Mesenteric fat pad (tissue), 1 donor: ENCODE data around the gene MAN1B1. TPM values are rescaled to one million over a fixed set of nuclear protein-coding genes. Genes with fewer than 3 reads are reported as not detected.
A peak's percentile ranks its signal among the peaks of the same experiment; 100 is the strongest.

Experiments used
- DNase-seq: peaks from one replicate; pipeline ENCODE4 v3.0.0-alpha.2; 2020; ENCODE audit warnings: low spot score
- total RNA-seq: library from RNA; stranded (reverse); fragmentation: NEBNext Ultra II Directional; extraction: Animal tissue kit (Norgen Biotek cat#: 25700); gene quantifications from one replicate; pipeline ENCODE4 v1.2.1, GENCODE V29; 2021
- donor health status: DM: yes; HTN: yes; CAD: no.

Gene MAN1B1
- total RNA-seq, 1 donor from 2014 or later, result 33.0 TPM

DNA sequence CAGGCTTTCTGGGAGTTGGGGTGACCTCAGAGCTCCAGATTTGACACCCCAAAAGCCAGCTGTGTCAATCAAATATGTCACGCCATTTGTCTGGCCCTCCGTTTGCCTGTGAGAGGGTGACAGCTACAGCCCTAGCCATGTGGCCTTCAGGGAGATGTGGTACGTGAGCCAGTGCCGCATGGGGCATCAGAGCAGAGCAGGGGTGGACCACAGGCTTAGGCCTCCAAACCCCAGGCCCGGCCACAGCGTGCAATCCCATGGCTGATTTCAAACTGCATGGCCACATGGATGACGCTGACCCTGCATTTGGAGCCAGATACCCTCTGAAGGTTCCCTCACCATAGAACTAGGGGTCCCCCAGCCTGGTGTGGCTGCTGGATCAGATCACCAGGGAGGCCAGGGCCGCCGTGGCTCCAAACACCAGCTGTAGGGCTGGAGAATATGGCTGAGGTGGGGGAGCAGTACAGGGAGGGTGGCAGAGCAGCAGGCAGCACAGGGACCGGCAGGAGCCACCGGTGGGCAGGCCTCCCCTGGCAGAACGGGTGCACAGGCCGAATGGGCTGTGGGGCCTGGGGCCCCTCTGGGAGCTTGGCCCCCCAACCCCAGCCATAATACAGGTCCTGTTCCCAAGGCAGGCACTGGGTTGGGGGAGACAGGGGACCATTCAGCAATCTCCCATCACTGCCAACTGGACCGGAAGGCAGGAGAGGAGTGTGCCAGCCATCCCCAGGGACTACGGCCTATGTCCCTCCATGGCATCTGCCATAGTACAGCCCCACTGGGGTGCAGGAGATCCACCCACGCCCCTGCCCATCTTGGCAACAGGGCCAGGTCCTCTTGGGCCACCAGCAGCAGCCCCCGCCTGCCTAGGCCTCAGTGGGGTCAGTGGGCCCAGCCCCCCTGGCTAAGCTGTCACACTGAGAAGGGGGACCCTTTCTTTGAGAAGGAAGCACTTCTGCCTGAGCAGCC is 18.0 kb upstream of the MAN1B1 start:
- no peak for DNase-seq

- DNase-seq, result no peak
Measured at GRCh38 chr9:137069508-137070091, 17.2 kb upstream of the MAN1B1 start.

DNA sequence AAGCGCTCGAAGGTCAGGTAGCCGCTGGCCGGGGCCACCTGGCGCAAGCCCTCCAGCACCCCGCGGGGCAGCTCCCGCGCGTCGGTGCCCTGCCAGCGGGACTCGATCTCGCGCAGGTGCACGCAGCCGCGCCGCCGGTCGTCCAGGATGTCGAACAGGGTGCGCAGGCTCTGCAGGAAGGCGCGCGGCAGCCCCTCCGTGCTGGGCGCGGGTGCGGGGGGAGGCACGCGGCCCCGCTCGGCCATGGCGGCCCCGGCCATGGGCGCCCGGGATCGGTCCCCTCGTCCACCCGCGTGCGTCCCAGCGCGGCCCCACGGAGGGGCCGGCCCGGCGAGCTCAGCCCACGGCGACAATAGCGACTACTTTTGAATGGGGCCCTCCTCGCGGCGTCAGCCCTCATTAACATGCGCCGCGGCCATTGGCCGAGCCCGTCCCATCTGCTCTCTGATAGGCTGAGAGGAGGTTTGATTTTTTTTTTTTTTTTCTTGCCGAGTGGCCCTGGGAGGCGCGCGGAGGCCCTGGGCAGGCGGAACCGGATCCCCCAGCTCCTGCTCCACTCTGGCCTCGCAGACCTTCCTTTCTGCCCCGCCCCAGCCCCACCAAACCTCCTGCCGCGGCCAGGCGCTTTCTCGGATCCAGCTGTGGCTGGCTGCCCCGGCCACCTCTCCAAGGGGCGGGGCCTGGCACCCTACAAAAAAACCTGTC is 16.4 kb upstream of the MAN1B1 start, which contains the start of gene SAPCD2:
Gene SAPCD2, minus strand, starts transcription at position 357 of the 705 bp plus-strand sequence. Its CDS starts 97 bp downstream, at position 260.
- DNase-seq, result peak; percentile 95

GRCh38 chr9:137070906-137071275 is 15.9 kb upstream of the MAN1B1 start:
- no peak for DNase-seq

DNA sequence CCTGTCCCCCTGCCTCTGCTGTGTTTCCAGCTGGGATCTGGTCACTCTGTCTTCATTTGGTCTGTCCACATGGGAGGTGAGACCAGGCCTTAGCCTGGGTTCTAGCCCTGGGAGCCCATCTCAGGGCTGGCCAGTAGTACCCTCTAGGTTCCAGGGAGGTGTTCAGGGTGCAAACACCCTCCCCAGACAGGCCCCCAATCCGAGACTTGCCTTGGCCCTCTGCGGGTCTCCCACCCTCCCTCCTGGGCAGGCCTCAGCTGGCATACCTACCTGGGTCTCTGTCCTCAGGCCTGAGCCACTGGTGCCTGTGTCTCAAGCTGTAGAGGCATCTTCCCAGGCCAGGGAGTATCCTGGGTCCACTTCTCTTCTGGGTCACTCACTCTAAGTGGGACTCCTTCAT is 15.5 kb upstream of the MAN1B1 start:
- DNase-seq, result no peak

GRCh38 chr9:137073992-137074399 is 12.8 kb upstream of the MAN1B1 start:
- no peak for DNase-seq

- DNase-seq, result no peak
Measured at GRCh38 chr9:137074657-137075274, 12.0 kb upstream of the MAN1B1 start.

GRCh38 chr9:137075275-137075775 is 11.5 kb upstream of the MAN1B1 start:
- no peak for DNase-seq

GRCh38 chr9:137076636-137077009 is 10.2 kb upstream of the MAN1B1 start:
- no peak for DNase-seq

- peak; percentile 91 for DNase-seq
Measured at GRCh38 chr9:137077010-137077747, 9.6 kb upstream of the MAN1B1 start, which contains the start of gene UAP1L1. UAP1L1 (plus strand) TSS chr9:137077517; CDS start chr9:137077533, 16 bp downstream.

GRCh38 chr9:137077758-137078693 is 8.8 kb upstream of the MAN1B1 start:
- peak; percentile 89 for DNase-seq

GRCh38 chr9:137078701-137079400 is 7.9 kb upstream of the MAN1B1 start:
- DNase-seq, result no peak

GRCh38 chr9:137079401-137079787 is 7.4 kb upstream of the MAN1B1 start:
- no peak for DNase-seq

GRCh38 chr9:137080260-137081122 is 6.3 kb upstream of the MAN1B1 start:
- DNase-seq, result no peak

DNA sequence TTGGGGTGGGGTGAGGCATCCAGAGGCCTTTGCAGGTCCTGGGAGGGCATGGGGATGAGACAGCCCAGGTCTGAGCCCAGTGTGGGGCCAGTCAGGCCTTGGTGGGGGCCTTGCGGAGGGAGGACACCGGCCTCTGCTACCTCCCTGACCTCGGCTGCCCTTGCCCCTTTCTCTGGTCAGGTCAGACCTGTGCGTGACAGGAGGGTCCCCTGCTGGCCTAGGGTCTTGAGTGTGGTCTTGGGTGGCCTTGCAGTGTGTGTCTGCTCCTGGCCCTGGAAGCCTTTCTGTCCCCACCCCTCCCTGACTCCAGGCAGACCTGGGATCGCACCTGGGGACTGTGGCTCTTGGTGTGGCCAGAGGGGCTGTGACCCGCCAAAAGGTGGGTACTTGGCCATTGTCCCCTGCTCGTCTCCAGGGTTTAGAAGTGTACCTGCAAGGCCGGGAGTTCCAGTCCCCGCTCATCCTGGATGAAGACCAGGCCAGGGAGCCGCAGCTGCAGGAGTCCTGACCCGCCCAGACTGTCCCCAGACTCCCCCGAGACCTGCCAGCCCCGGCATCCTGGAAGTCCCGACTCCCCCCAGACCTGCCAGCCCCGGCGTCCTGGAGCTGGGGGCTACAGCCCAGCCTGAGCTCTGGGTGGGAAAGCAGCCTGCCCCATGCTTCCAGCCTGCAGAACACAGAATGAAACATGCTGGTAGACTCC is 4.4 kb upstream of the MAN1B1 start:
- no peak for DNase-seq

DNA sequence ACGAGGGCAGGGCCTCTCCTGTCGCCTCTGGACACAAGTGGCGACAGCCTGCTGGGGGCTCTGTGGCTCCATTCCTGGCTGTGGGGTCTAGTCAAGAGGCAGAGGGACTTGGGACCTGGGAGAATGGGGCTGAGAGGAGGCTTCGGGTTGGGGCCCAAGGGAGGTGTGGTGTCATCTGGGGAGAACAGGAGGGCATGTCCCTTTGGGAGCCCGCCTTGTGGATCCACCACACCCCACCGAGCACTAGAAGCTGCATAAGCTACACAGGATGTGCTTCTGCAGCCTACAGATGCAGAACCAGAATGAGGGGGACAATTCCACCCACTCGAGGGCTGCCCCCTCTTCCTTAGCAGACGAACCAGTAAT is 3.9 kb upstream of the MAN1B1 start:
- no peak for DNase-seq

DNA sequence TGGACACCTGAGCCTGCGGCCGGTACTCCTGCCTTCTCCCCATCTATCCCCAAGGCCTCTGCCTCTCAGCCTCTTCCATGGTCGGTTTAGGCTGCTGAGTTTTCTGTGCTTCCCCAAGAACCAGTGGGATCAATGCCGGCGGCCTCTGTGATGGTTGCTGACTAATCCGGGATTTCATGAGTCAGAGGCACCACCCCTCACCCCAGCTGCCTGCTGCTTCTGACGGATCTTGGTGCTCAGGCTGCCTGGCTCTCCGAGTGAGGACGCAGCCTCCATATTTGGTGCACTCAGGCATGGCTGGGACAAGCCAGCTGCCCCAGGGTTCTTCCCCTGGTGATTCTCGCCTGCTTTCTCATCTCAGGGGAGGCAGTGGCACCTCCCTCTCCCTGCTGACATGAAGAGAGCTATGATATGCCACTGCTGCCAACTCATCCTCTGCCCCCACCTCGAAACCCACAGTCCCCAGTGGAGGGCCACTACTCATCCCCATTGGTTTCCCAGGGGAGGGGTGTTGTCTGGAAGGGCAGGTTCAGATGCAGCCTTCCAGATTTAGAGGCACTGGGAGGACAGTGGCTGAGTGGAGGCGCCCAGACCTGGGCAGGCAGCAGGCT is 3.3 kb upstream of the MAN1B1 start:
- DNase-seq, result no peak
